ENCODE results near the gene PRKCA. TPM values are rescaled to one million over a fixed set of nuclear protein-coding genes. Genes with fewer than 3 reads are reported as not detected.

PRKCA gene
- total RNA-seq, 2 experiments from 2014 or later = 63.1 to 68.9 TPM

- ATAC-seq = no peak
- Mint-ChIP-seq H3K27ac (no peak overlapping the region), H3K9me3 (ENCODE audit: low read depth) (no peaks in the 10 kb centered on the region), H3K4me1 (no peaks in the 10 kb centered on the region), H3K4me3 (no peak overlapping the region), H3K27me3 (peaks cover 53% of the 10 kb centered on the region), H3K36me3 (no peaks in the 10 kb centered on the region)
- no peak for DNase-seq
- CTCF ChIA-PET = no interaction called here
Observed at GRCh38 chr17:66829883-66830282, 527.5 kb downstream of the PRKCA start.

GRCh38 chr17:66830451-66830850, 528.0 kb downstream of the PRKCA start:
- ATAC-seq = no peak
- Mint-ChIP-seq H3K27ac (no peak overlapping the region), H3K4me1 (no peaks in the 10 kb centered on the region), H3K27me3 (peaks cover 55% of the 10 kb centered on the region), H3K4me3 (no peak overlapping the region), H3K36me3 (no peaks in the 10 kb centered on the region), H3K9me3 (ENCODE audit: low read depth) (no peaks in the 10 kb centered on the region)
- CTCF ChIA-PET = no interaction called here
- DNase-seq = no peak

GRCh38 chr17:66831383-66832210, 529.2 kb downstream of the PRKCA start:
- no peaks in the 10 kb centered on the region for H3K9me3 Mint-ChIP-seq (ENCODE audit: low read depth)
- H3K27me3 Mint-ChIP-seq = peaks cover 65% of the 10 kb centered on the region
- ATAC-seq (no peak), DNase-seq (no peak)
- H3K36me3 Mint-ChIP-seq = no peaks in the 10 kb centered on the region
- H3K27ac Mint-ChIP-seq = no peak overlapping the region
- H3K4me3 Mint-ChIP-seq = no peak overlapping the region
- H3K4me1 Mint-ChIP-seq = no peaks in the 10 kb centered on the region
- CTCF ChIA-PET = no interaction called here

GRCh38 chr17:66833201-66833600, 530.8 kb downstream of the PRKCA start:
- no peaks in the 10 kb centered on the region for H3K4me1 Mint-ChIP-seq

GRCh38 chr17:66834426-66834918, 532.1 kb downstream of the PRKCA start:
- no peak for DNase-seq
- peaks cover 56% of the 10 kb centered on the region for H3K27me3 Mint-ChIP-seq
- H3K27ac Mint-ChIP-seq = no peak overlapping the region
- ATAC-seq = no peak
- no peaks in the 10 kb centered on the region for H3K36me3 Mint-ChIP-seq
- H3K4me1 Mint-ChIP-seq = no peaks in the 10 kb centered on the region
- no peaks in the 10 kb centered on the region for H3K9me3 Mint-ChIP-seq (ENCODE audit: low read depth)
- CTCF ChIA-PET = no interaction called here
- no peak overlapping the region for H3K4me3 Mint-ChIP-seq

More at GRCh38 chr17:66833201-66833600, 530.8 kb downstream of the PRKCA start:
- no peak overlapping the region for H3K4me3 Mint-ChIP-seq
- CTCF ChIA-PET = no interaction called here
- peaks cover 68% of the 10 kb centered on the region for H3K27me3 Mint-ChIP-seq
- H3K36me3 Mint-ChIP-seq = no peaks in the 10 kb centered on the region
- DNase-seq (no peak), ATAC-seq (no peak)
- H3K27ac Mint-ChIP-seq = no peak overlapping the region
- H3K9me3 Mint-ChIP-seq (ENCODE audit: low read depth) = no peaks in the 10 kb centered on the region

- CTCF ChIA-PET = no interaction called here
- Mint-ChIP-seq H3K36me3 (no peaks in the 10 kb centered on the region), H3K27me3 (peaks cover 51% of the 10 kb centered on the region), H3K4me3 (no peak within 1 kb of the TSS), H3K27ac (no peak within 1 kb of the TSS), H3K4me1 (no peaks in the 10 kb centered on the region), H3K9me3 (ENCODE audit: low read depth) (no peaks in the 10 kb centered on the region)
- DNase-seq (no peak), ATAC-seq (no peak)
Observed at GRCh38 chr17:66834919-66835454, 532.6 kb downstream of the PRKCA start, which contains the start of gene CACNG5. TSS of gene CACNG5 (plus strand) at chr17:66835117. CDS start at chr17:66877333, 42,216 bp downstream.

- CTCF ChIA-PET = no interaction called here
Observed at GRCh38 chr17:66835476-66835875, 533.1 kb downstream of the PRKCA start.

GRCh38 chr17:66836063-66837005, 533.9 kb downstream of the PRKCA start:
- Mint-ChIP-seq H3K27ac (no peak overlapping the region), H3K4me1 (no peaks in the 10 kb centered on the region), H3K4me3 (no peak overlapping the region), H3K36me3 (no peaks in the 10 kb centered on the region), H3K9me3 (ENCODE audit: low read depth) (no peaks in the 10 kb centered on the region), H3K27me3 (peaks cover 49% of the 10 kb centered on the region)
- CTCF ChIA-PET = no interaction called here
- no peak for DNase-seq
- no peak for ATAC-seq

More at GRCh38 chr17:66835476-66835875, 533.1 kb downstream of the PRKCA start:
- H3K4me3 Mint-ChIP-seq = no peak overlapping the region
- no peaks in the 10 kb centered on the region for H3K36me3 Mint-ChIP-seq
- DNase-seq = no peak
- ATAC-seq = no peak
- no peaks in the 10 kb centered on the region for H3K4me1 Mint-ChIP-seq
- H3K9me3 Mint-ChIP-seq (ENCODE audit: low read depth) = no peaks in the 10 kb centered on the region
- peaks cover 48% of the 10 kb centered on the region for H3K27me3 Mint-ChIP-seq
- no peak overlapping the region for H3K27ac Mint-ChIP-seq

- Mint-ChIP-seq H3K27me3 (peaks cover 47% of the 10 kb centered on the region), H3K9me3 (ENCODE audit: low read depth) (no peaks in the 10 kb centered on the region), H3K4me1 (no peaks in the 10 kb centered on the region), H3K36me3 (no peaks in the 10 kb centered on the region), H3K27ac (no peak overlapping the region), H3K4me3 (no peak overlapping the region)
- CTCF ChIA-PET = no interaction called here
- no peak for DNase-seq
- ATAC-seq = no peak
Observed at GRCh38 chr17:66837226-66837625, 534.8 kb downstream of the PRKCA start.

- CTCF ChIA-PET = no interaction called here
Observed at GRCh38 chr17:66837885-66838665, 535.7 kb downstream of the PRKCA start.

GRCh38 chr17:66839616-66840015, 537.2 kb downstream of the PRKCA start:
- CTCF ChIA-PET = no interaction called here
- no peaks in the 10 kb centered on the region for H3K9me3 Mint-ChIP-seq (ENCODE audit: low read depth)
- peaks cover 31% of the 10 kb centered on the region for H3K27me3 Mint-ChIP-seq
- H3K4me3 Mint-ChIP-seq = no peak overlapping the region
- H3K36me3 Mint-ChIP-seq = no peaks in the 10 kb centered on the region
- no peaks in the 10 kb centered on the region for H3K4me1 Mint-ChIP-seq
- no peak overlapping the region for H3K27ac Mint-ChIP-seq
- no peak for DNase-seq
- ATAC-seq = no peak

More at GRCh38 chr17:66837885-66838665, 535.7 kb downstream of the PRKCA start:
- Mint-ChIP-seq H3K4me3 (no peak overlapping the region), H3K36me3 (no peaks in the 10 kb centered on the region), H3K27me3 (peaks cover 44% of the 10 kb centered on the region), H3K4me1 (no peaks in the 10 kb centered on the region), H3K27ac (no peak overlapping the region), H3K9me3 (ENCODE audit: low read depth) (no peaks in the 10 kb centered on the region)
- ATAC-seq (no peak), DNase-seq (no peak)

- H3K27me3 Mint-ChIP-seq = peaks cover 32% of the 10 kb centered on the region
- CTCF ChIA-PET = no interaction called here
- H3K9me3 Mint-ChIP-seq (ENCODE audit: low read depth) = no peaks in the 10 kb centered on the region
- no peaks in the 10 kb centered on the region for H3K4me1 Mint-ChIP-seq
- H3K27ac Mint-ChIP-seq = no peak overlapping the region
- H3K4me3 Mint-ChIP-seq = no peak overlapping the region
- DNase-seq (no peak), ATAC-seq (no peak)
- H3K36me3 Mint-ChIP-seq = no peaks in the 10 kb centered on the region
Observed at GRCh38 chr17:66840061-66840460, 537.6 kb downstream of the PRKCA start.

GRCh38 chr17:66841328-66841727, 538.9 kb downstream of the PRKCA start:
- Mint-ChIP-seq H3K4me3 (no peak overlapping the region), H3K4me1 (no peaks in the 10 kb centered on the region), H3K36me3 (no peaks in the 10 kb centered on the region), H3K27me3 (peaks cover 21% of the 10 kb centered on the region), H3K9me3 (ENCODE audit: low read depth) (no peaks in the 10 kb centered on the region), H3K27ac (no peak overlapping the region)
- ATAC-seq (no peak), DNase-seq (no peak)
- CTCF ChIA-PET = no interaction called here

Data from activated CD8-positive, alpha-beta memory T cell treated with anti-CD3 and anti-CD28 coated beads, Interleukin-2, amount 10 ng/mL, durations not matched to agents 7 days and 5 days (primary cell).